ENCODE results near the gene TIAM2. TPM values are rescaled to one million over a fixed set of nuclear protein-coding genes. Genes with fewer than 3 reads are reported as not detected.

TIAM2 gene
- total RNA-seq: 1.3 and 2.2 TPM in 2 replicates

DNA sequence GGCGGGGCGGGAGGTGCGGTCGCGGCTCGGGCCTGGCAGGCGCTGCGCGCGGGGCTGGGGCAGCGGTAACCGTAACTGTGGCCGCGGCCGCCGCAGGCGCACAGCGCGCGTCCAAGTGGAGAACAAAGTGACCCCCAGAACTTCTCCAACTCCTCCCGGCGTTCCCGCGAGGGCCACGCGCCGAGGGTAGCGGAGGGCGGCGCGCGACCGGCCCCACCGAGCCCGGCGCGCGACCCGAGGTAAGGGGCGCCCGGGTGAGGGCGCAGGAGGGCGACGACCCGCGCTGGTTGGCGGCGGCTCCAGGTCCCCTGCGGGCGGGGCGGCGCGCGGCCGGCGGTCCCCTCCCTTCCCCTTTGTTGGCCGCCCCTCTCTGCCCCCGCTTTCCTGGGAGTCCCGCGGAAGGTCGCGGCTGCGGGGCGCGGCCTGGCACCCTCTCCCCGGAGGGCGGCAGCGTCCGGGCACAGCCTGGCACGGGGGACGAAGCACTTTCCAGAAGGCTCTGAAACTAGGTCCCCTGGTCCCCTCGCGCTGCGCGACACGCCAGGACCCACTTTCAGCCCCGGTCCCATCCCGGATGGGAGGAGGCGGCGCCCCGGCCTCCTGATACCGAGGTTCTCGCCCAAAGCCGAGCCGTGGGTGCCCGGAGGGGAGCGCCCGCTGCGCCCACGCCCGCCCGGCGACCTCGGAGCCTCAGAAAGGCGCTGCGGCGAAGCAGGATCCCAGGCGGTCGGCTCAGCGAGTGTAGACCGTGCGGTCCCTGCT is at the start of gene TIAM2:
TSS of gene TIAM2 (plus strand) at position 62 of the 762 bp plus-strand sequence. CDS start 133,909 bp downstream, outside the sequence.

DNA sequence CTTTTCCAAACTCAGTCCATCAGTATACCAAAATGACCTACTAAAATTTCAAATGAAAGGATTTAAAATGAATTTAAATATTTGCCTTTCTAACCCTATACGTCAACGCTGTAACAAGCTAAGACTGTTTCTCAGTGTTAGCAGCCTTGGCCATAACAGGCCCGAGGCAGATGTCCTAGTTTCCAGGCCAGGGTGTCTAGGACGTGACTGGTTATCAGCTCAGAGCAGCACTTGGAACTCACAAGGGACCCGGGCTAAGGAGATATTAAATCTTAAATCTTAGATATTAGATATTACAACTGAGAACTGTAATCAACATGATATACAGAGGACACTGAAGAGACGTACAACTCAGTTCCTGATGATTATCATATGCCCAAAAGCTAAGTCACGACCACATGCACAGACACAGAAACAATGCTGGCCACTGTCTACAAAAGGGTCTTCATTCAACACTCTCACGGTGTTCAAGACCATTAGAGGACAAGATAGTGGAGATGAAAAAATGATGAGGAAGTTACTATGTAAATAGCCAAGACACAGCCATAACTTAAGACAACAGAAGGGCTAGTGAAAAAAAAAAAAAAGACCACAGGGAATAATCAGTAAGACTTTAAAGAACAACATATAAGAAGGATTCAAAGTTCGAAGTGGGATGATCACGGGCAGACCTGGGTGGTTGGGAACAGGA is 268.4 kb downstream of the TIAM2 start, which contains the start of gene CLDN20:
TSS of gene CLDN20 (plus strand) at position 641 of the 691 bp plus-strand sequence. CDS start 11,707 bp downstream, outside the sequence.

All from airway epithelial cell (primary cell).